GM12878 (cell line): ENCODE results near the gene SORBS2. TPM values are rescaled to one million over a fixed set of nuclear protein-coding genes. Genes with fewer than 3 reads are reported as not detected.

Experiments
- ATAC-seq: fragments of 200-7000 bp; cut with Tn5 transposase; 3 replicates; pipeline ENCODE4 v1.9.1; 2020; ENCODE audit warnings: mild to moderate bottlenecking, moderate library complexity
- BruUV-seq: library from RNA; stranded (reverse); fragments of 400-500 nt; replicated peaks from 2 replicates; lab custom pipeline; 2021; lab: Mats Ljungman, UMichigan
- CTCF ChIA-PET: fragments of 300-600 bp; sonication (Branson Sonifier 250); formaldehyde crosslinking; extraction: SDS; loops from one replicate; lab custom pipeline; 2021; ENCODE audit warnings: inconsistent platforms; lab: Yijun Ruan, JAX
- POLR2A ChIA-PET: fragments of 350-600 bp; formaldehyde crosslinking; extraction: SDS; loops from one replicate; lab custom pipeline; 2021; ENCODE audit warnings: inconsistent platforms; lab: Charles Lee
- RAD21 ChIA-PET: fragments of 300-600 bp; sonication (Branson Sonifier 250); formaldehyde crosslinking; loops from one replicate; lab custom pipeline; 2023; ENCODE audit warnings: antibody characterized with exemption; ENCODE audit not compliant: unreplicated experiment; lab: Charles Lee
- SMC1A ChIA-PET: fragments of 300-600 bp; sonication (Branson Sonifier 250); formaldehyde crosslinking; loops from one replicate; lab custom pipeline; 2023; ENCODE audit not compliant: unreplicated experiment, uncharacterized antibody; lab: Charles Lee
- DNase-seq: peaks from one replicate; pipeline ENCODE4 v3.0.0-alpha.2; 2011; ENCODE audit warnings: low read depth, low spot score
- FAIRE-seq: peaks from 3 replicates; lab custom pipeline; 2011; peaks lifted over from hg19 to GRCh38; lab: Jason Lieb, UNC
- H2AFZ ChIP-seq: 2 replicates; pipeline ENCODE4 v1.6.0; 2011; ENCODE audit warnings: low read depth, low read length, control low read depth; ENCODE audit not compliant: control insufficient read depth
- H3K27ac ChIP-seq: 2 replicates; pipeline ENCODE4 v1.5.1; 2011; ENCODE audit warnings: control low read depth; ENCODE audit not compliant: control insufficient read depth, insufficient read depth
- H3K27me3 ChIP-seq, 2 experiments: replicated peaks in 1 of 2; 2 replicates each; pipeline versions ENCODE4 v1.6.0 to v1.6.1; 2011; ENCODE audit warnings: low read length in 1 of 2; ENCODE audit not compliant: control insufficient read depth in 2 of 2, insufficient read depth in 2 of 2
- H3K36me3 ChIP-seq, 2 experiments: 2 replicates each; pipeline ENCODE4 v1.5.1; 2011; ENCODE audit warnings: low read length in 1 of 2; ENCODE audit not compliant: control insufficient read depth in 2 of 2, insufficient read depth in 2 of 2
- H3K4me1 ChIP-seq: 2 replicates; pipeline ENCODE4 v1.6.1; 2011; ENCODE audit warnings: mild to moderate bottlenecking, low read length, moderate library complexity, mixed read lengths; ENCODE audit not compliant: control insufficient read depth, insufficient read depth
- H3K4me2 ChIP-seq: 2 replicates; pipeline ENCODE4 v1.6.0; 2011; ENCODE audit warnings: control low read depth; ENCODE audit not compliant: control insufficient read depth, insufficient read depth
- H3K4me3 ChIP-seq: fragments of 200-600 bp; sonication (generic); 2 replicates; pipeline ENCODE4 v1.5.1; 2016
- H3K79me2 ChIP-seq: 2 replicates; pipeline ENCODE4 v1.6.0; 2011; ENCODE audit warnings: low read length; ENCODE audit not compliant: control insufficient read depth, insufficient read depth
- H3K9ac ChIP-seq: 2 replicates; pipeline ENCODE4 v1.8.0; 2011; ENCODE audit warnings: low read length, control low read depth, mixed read lengths; ENCODE audit not compliant: control insufficient read depth, insufficient read depth
- H3K9me3 ChIP-seq: replicated peaks from 3 replicates; pipeline ENCODE4 v1.5.1; 2011; ENCODE audit warnings: mild to moderate bottlenecking, low read length; ENCODE audit not compliant: control insufficient read depth, insufficient read depth
- H4K20me1 ChIP-seq: 2 replicates; pipeline ENCODE4 v1.6.0; 2011; ENCODE audit not compliant: control insufficient read depth, insufficient read depth
- IRF4 ChIP-seq: IDR thresholded peaks from 2 replicates; pipeline ENCODE4 v1.6.1; 2011; ENCODE audit warnings: low read depth, low read length
- LARP7 ChIP-seq: fragments of 450-650 bp; IDR thresholded peaks from 2 replicates; pipeline ENCODE4 v1.6.1; 2017; ENCODE audit warnings: mild to moderate bottlenecking
- NBN ChIP-seq: fragments of 450-650 bp; IDR thresholded peaks from 2 replicates; pipeline ENCODE4 v1.6.1; 2016
- PAX5 ChIP-seq: IDR thresholded peaks from 2 replicates; pipeline ENCODE4 v1.6.1; 2011; ENCODE audit warnings: low read depth, low read length, borderline replicate concordance
- PAX8 ChIP-seq: fragments of 450-650 bp; IDR thresholded peaks from 2 replicates; pipeline ENCODE4 v1.6.1; 2017; ENCODE audit warnings: mild to moderate bottlenecking, moderate library complexity
- RAD21 ChIP-seq: IDR thresholded peaks from 2 replicates; pipeline ENCODE4 v1.6.1; 2011; ENCODE audit warnings: mild to moderate bottlenecking, low read depth, low read length, moderate library complexity; ENCODE audit not compliant: insufficient read depth
- SP1 ChIP-seq: IDR thresholded peaks from one replicate; pipeline ENCODE4 v1.6.1; 2011; ENCODE audit warnings: low read depth, low read length
- SREBF2 ChIP-seq: IDR thresholded peaks from 2 replicates; pipeline ENCODE4 v1.6.1; 2012; ENCODE audit warnings: mild to moderate bottlenecking, low read length
- TCF3 ChIP-seq: IDR thresholded peaks from 2 replicates; pipeline ENCODE4 v1.6.1; 2012; ENCODE audit warnings: low read depth, mild to moderate bottlenecking, low read length, borderline replicate concordance; ENCODE audit not compliant: insufficient read depth
- WRNIP1 ChIP-seq: IDR thresholded peaks from 2 replicates; pipeline ENCODE4 v1.6.1; 2011; ENCODE audit warnings: low read depth, low read length, improper control_type of control experiment, borderline replicate concordance
- ZZZ3 ChIP-seq: IDR thresholded peaks from 2 replicates; pipeline ENCODE4 v1.6.1; 2011; ENCODE audit warnings: low read depth; ENCODE audit not compliant: control insufficient read depth, insufficient read length
- WGBS: methylation state at CpG from one replicate; pipeline ENCODE4 v1.1.6; 2016; ENCODE audit warnings: low lambda C conversion rate; ENCODE audit not compliant: insufficient replicate concordance, insufficient coverage; ENCODE audit errors: missing lambda C conversion rate; 5-methylcytosine and 5-hydroxymethylcytosine counted together
- in situ Hi-C: fragments of 300-500 bp; cut with MboI; formaldehyde crosslinking; loops from 9 replicates; pipeline ENCODE4 v1.14.3; 2018; ENCODE audit warnings: mixed read lengths
- intact Hi-C: fragments of 100-400 bp; cut with micrococcal nuclease; formaldehyde crosslinking; loops from one replicate; pipeline ENCODE4 v1.14.2; 2022; ENCODE audit not compliant: unreplicated experiment
- polyA plus RNA-seq, 11 experiments: library from polyadenylated mRNA; depleted of rRNA in 4 of 11; unstranded in 6 of 11; stranded (reverse) in 5 of 11; fragments of >200 nt; fragmentation: Nextera tagmentation in 4 of 11; fragmentation: Illumina TruSeq in 1 of 11; extraction: Ambion mirVana in 4 of 11; extraction: Trizol in 1 of 11; gene quantifications; 1 replicate in 1 of 11; 2 replicates in 10 of 11; pipeline versions ENCODE4 v1.2.1 to v1.2.3, GENCODE V29; 2011 to 2016; ENCODE audit warnings: inconsistent platforms in 2 of 11, missing spikeins in 2 of 11, low read depth in 1 of 11
- total RNA-seq, 4 experiments: library from RNA; depleted of rRNA in 3 of 4; stranded (reverse); fragments of >200 nt in 3 of 4; fragmentation: Illumina TruSeq in 1 of 4; extraction: Trizol in 1 of 4; gene quantifications; 2 replicates each; pipeline versions ENCODE4 v1.2.1 to v1.2.3, GENCODE V29; 2013 to 2021
- TF ChIP-seq, protein P1 (sequence below): IDR thresholded peaks from 2 replicates; pipeline ENCODE4 v1.6.1; 2011; ENCODE audit warnings: borderline replicate concordance, low read depth, mild to moderate bottlenecking, moderate library complexity, mixed read lengths, low read length; ENCODE audit not compliant: insufficient read depth; ENCODE audit errors: extremely low read length
- TF ChIP-seq, protein P2 (sequence below): IDR thresholded peaks from 2 replicates; pipeline ENCODE4 v1.6.1; 2011; ENCODE audit warnings: borderline replicate concordance, low read depth, mild to moderate bottlenecking, moderate library complexity, low read length; ENCODE audit not compliant: insufficient read depth, poor library complexity, severe bottlenecking

SORBS2 gene
- total and polyA plus RNA-seq, 10 of the 15 experiments (the other 5 are each of a cell fraction or from before 2014, with no cell fraction given), result 0.06 to 3.0 (median 0.79) TPM

DNA sequence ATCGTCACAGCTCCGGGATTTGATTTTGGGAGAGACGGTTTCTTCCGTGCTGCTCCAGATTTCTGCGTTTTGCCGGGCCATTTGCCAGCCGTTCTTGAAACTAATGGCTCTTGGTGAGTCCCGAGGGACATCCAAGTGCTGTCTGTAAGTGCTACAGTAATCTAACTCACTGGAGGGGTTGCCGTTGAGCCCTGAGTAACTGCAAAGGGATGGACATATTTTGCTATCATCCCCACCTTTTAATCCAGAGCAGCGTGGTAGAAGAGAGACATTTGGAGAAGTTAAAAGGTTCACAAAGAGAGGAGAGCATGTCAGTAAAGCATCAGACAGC, 187.8 kb downstream of the SORBS2 start:
- Histone ChIP-seq H4K20me1 (no peaks in the 10 kb centered on the region), H3K27me3 (no peaks in the 10 kb centered on the region), H3K9me3 (no peaks in the 10 kb centered on the region; the same call in 2 of the 3 replicates), H3K27ac (no peak overlapping the region), H3K9ac (no peak overlapping the region), H3K4me2 (no peak overlapping the region), H3K36me3 (no peaks in the 10 kb centered on the region), H3K4me3 (no peak overlapping the region), H2AFZ (no peak overlapping the region), H3K4me1 (no peaks in the 10 kb centered on the region), H3K79me2 (no peaks in the 10 kb centered on the region)
- intact Hi-C loops, result no loop called here
- ChIA-PET POLR2A (no interaction called here), RAD21 (no interaction called here), CTCF (no interaction called here), SMC1A (no interaction called here)
- TF ChIP-seq PAX8 (no peak), SP1 (no peak), ZZZ3 (no peak), RAD21 (no peak), LARP7 (no peak), TCF3 (no peak), SREBF2 (no peak)
- WGBS, result 85% methylated on average over 10 of the region's 10 CpGs
- ATAC-seq (no peak), DNase-seq (no peak), FAIRE-seq (no peak)
- BruUV-seq, result no TSS peak
- in situ Hi-C loops, result no loop called here

DNA sequence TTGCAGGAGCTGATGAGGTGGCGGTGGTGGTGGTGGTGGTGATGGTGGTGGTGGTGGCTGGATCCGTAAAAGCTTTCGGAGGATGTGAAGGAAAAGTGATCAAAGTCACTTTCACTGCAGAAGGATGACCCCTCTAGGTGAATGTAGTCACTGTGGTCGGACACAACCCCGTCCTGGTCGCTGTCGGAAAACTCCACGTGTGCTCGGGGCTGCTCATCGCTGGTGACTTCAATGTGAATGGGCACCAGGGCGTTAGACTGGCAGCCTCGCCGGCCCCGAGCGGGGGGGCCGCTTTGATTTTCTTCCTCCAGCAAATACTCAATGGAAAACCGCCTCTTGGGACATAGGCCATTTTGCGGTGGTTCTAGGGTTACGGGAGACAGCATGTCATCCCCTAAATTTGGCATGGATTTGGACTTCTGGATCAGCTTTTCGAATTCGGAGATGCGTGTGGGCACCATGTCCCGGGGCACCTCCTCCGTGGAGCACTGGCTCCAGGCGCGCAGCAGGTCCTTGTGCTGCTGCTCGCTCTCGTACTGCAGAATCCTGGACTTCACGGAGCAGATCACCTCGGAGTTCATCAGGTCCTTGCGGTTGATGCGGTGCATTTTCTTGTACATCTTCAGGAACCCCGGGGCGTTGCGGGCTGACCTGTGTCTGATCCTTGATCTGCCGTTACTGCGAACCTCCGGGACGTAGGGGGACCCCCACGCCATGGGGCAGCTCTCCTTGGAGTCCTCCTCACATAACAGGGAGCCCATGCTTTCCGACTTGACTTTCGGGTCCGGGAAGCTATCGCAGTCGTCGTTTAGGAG, 188.3 kb downstream of the SORBS2 start:
- ChIA-PET CTCF (interaction anchor here (0.5 to 1.5 kb wide), 4 partner anchors 20 to 486 kb away, joined by 3 to 4 read pairs (median 3); no protein-coding TSS in a partner anchor), RAD21 (no interaction called here), POLR2A (no interaction called here), SMC1A (no interaction called here)
- Histone ChIP-seq H3K27me3 (no peaks in the 10 kb centered on the region), H3K27ac (no peak overlapping the region), H3K79me2 (no peaks in the 10 kb centered on the region), H3K4me2 (no peak overlapping the region), H4K20me1 (no peaks in the 10 kb centered on the region), H3K9ac (no peak overlapping the region), H3K36me3 (no peaks in the 10 kb centered on the region), H2AFZ (no peak overlapping the region), H3K9me3 (no peaks in the 10 kb centered on the region; the same call in 2 of the 3 replicates), H3K4me3 (no peak overlapping the region), H3K4me1 (no peaks in the 10 kb centered on the region)
- ATAC-seq (no peak), FAIRE-seq (no peak), DNase-seq (no peak)
- BruUV-seq, result no TSS peak
- intact Hi-C loops (no loop called here), in situ Hi-C loops (no loop called here)
- WGBS, result 86% methylated on average over 46 of the region's 46 CpGs
- TF ChIP-seq IRF4 (no peak), PAX5 (no peak), WRNIP1 (no peak), NBN (no peak)
- TF ChIP-seq, protein P1, sequence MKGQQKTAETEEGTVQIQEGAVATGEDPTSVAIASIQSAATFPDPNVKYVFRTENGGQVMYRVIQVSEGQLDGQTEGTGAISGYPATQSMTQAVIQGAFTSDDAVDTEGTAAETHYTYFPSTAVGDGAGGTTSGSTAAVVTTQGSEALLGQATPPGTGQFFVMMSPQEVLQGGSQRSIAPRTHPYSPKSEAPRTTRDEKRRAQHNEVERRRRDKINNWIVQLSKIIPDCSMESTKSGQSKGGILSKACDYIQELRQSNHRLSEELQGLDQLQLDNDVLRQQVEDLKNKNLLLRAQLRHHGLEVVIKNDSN, result no peak
- TF ChIP-seq, protein P2, sequence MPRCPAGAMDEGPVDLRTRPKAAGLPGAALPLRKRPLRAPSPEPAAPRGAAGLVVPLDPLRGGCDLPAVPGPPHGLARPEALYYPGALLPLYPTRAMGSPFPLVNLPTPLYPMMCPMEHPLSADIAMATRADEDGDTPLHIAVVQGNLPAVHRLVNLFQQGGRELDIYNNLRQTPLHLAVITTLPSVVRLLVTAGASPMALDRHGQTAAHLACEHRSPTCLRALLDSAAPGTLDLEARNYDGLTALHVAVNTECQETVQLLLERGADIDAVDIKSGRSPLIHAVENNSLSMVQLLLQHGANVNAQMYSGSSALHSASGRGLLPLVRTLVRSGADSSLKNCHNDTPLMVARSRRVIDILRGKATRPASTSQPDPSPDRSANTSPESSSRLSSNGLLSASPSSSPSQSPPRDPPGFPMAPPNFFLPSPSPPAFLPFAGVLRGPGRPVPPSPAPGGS, result no peak
